HG02642 (cell line): Measurements from ENCODE around the gene CNTFR.

Experiments used
- ATAC-seq: cut with Tn5 transposase; IDR thresholded peaks from one replicate; pipeline ENCODE4 v1.9.1; 2021; ENCODE audit warnings: mild to moderate bottlenecking; ENCODE audit not compliant: unreplicated experiment, poor library complexity

The CNTFR gene

DNA sequence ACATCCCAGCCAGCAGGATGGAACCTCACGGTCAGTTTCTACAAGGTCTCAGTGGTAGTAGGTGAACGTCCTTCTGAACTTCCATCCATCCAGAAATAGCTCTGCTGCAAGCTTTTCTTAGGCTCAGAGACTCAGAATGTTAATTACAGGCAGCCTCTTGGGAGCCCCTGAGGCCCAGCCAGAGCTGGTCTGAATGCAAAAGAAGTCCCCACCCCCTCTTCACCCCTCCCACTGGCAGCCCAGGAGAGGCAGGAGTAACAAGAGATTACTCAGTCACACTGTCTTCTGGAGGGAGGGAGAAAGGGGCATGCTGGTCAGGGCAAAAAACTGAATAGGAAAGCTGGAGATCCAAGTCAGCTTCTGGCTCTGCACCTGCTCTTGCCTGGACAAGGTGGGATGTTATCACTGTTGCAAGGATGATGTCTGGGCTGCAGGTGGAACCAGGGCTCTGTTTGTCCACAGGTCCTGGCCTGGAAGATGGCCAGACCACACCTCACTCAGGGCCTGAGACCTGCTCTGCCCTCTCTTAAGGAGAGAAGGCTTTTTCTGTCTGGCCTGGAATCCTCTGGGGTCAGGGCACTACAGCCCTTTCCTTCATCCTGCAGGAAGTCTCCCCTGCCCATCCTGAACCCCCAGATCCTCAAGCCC is 75.8 kb downstream of the CNTFR start:
- no peak for ATAC-seq

DNA sequence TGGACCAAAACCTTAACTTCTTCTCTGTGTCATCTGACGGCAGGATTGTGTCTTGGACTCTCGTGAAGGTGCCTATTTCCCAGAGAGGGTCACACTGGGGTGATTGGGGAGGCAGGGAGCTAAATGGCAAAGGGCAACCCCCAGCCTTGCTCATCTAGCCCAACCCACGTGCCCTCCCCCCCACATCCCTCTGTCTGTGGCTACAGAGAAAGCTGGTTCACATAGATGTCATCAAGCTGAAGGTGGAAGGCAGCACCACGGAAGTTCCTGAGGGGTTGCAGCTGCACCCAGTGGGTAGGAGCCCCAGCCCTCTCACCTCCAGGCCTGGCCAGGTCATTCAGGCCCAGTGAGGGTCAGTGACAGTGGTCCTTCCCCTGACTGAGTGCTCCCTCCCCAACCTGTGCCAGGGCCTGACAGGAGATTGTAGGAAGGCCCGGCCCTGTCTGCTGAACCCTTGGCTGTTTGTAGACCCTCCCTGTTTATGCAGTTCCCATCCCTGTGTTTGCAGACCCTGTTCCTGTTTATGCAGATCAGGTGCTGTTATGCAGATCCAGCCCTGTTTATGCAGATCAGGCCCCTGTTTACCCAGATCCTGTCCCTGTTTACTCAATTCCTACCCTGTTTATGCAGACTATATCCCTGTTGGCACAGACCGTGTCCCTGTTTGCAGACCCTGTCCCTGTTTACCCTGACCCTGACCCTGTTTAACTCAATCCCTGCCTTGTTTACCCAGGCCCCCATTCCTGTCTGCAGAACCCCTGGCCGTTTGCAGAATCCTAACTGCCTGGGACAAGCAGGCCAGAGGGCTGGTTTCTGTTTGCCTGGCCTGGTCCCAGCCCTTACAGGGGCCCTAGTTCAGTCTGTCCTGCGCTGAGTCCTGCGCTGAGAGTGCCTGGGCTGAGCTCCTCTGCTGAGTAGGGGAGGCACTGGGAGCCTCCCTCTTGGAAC is 77.1 kb downstream of the CNTFR start:
- no peak for ATAC-seq

DNA sequence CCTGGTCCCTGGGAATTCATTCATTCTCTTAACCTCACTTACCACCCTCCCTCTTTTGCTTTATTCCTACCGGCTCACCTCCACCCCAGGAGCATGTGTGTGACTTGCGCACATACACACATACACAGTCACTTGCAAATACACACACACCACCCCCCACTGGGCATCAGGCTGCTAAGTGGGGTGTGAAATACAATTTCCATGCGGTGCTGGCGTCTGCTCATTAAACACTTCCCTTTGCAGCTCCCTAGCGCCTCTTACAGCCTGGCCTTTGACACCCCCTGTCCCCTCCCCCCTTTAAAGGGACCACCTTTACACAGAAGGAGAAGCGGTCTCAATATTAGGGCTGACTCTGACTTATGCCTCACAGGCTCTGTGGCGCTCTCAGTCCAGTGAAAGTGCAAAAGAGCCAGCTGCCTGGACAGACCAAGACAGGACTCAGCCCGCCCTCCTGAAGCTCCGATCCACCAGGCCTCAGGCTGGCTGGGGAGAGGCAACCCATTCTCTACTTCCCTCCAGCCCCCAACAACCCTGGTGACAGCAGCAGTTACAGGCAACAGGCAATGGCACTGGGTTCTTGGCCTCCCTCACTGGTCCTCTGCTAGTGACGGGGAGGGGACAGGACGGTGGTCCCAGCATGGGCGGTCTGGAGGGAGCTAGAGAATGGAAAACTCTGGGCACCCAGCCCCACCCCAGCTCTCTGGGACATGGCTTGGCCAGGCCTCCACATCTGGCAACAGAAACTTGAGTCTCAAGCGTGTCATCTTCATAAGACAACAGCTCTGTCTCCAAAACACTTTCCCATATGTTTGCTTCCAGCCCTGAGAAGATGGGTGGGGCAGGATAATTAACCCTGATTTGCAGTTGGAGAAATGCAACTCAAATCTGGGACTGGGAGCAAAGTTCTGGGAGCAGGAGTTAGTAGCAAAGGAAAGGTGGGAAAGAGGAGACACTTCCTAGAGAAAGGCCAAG is 78.7 kb downstream of the CNTFR start:
- no peak for ATAC-seq

DNA sequence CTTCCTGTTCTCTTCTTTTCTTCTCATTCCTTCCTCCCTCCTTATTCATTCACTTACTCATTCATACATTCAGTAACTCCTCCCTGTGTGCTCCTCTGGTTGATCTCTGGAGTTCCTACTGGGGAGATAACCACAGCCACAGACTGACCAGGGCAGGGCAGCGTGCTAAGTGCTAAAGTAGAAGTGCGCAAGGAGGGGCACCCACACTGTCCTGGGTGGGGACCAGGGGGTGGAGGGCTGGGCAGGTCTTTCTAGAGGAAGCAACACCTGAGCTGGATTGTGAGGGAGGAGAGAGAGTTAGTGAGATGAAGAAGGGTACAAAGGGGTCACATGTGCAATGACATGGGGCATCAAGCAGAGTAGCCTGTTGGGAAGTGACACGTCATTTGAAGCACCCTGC is 80.6 kb downstream of the CNTFR start:
- no peak for ATAC-seq

DNA sequence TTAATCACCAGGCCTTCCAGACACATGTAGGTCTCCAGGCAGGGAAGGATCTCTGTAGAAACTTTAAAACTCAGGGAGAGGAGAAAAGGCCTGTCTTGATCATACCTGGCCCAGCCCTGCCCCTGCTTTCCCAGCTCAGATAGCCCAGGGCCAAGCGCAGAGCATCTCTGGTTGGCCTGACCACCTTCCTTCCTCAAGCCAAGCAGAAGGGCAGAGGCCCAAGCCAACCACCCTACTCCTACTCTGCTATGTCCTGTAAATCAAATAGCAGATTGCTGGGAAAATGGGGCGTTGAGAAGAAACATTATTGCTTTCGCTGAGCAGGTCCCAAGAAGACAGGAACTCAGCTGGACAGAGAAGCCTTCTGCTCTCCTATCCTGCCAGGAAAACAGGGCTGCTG is 81.1 kb downstream of the CNTFR start:
- ATAC-seq, result no peak

DNA sequence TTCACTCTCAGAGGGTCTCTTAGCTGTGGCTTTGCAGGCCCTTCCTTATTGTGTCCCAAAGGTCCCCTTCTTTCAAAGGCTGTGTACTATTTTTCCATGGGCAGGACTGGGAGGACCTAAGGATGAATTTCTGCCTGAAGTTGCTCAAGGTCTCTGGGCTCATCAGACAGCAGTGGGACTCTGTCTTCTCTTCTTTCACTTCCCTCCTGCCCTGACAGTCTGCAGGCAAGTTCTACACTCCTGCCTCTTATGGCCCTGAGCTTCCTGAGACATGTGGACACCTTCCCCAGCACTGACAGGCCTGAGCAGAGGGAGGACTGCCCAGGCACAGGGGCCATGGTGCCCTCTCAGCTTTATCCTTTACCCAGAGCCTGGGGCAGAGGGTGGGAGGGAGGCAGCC is 81.6 kb downstream of the CNTFR start:
- ATAC-seq, result no peak

DNA sequence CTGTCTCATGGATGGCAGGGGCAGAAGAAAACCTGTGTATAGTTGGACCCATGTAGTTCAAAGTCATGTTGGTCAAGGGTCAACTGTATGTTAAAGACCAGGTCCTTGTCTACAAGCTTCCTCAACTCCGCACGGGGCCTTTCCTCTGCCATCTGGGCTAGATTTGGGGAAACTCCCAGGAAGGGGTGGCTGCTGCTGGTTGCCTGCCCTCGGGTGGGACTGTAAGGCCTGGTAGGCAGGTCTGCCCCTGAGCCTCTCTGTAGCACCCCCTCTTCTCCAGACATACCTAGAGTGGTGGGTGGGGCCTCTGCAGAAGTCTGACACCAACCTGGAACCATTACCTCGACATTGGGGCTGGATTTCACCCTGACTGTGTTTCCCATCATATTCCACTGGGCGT is 82.0 kb downstream of the CNTFR start:
- no peak for ATAC-seq

DNA sequence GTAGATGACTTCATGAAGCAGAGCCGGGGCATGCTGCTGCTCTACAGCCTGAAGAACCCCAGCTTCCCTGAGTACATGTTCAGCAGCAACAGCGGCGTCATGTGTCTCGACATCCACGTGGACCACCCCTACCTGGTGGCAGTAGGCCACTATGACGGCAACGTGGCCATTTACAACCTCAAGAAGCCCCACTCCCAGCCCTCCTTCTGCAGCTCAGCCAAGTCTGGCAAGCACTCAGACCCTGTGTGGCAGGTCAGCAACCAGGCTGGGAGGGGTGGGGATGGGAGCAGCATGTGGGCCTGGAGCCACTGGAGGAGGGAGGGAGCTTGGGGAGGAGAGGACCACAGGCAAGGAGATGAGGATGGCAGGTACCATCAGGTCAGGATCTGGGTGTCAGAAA is 82.9 kb downstream of the CNTFR start:
- no peak for ATAC-seq

DNA sequence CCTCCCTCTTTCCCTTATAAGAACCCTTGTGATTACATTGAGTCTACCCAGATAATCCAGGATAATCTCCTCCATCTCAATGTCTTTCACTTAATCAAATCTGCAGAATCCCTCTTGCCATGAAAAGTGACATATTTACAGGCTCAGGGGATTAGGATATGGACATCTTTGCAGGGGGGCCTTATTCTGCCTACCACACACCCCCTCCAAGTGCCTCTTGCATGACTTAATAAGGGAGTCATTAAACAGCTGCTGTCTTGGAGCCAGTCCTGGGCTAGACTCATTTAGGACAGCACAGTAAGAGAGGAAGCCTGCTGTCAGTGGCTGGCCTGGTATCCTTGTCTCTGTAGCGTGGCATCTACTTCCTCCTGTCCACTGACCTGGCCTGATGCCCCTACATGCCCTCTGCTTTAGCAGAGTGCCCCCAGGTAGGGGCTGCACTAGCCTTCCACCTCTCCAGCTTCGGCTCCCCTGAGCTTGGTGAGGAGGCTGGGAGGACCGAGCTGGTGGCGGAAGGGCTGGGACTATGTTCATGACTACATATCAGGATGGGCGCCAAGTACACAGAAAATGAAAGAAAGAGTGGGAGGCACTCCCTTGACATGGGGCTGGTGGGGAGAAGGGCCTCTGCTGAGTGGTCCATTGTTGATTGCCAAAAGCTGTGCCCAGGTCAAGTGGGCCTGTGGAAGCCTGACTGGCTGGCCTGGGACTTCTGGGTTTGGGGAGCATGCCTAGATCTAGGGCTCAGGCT is 84.0 kb downstream of the CNTFR start:
- no peak for ATAC-seq

DNA sequence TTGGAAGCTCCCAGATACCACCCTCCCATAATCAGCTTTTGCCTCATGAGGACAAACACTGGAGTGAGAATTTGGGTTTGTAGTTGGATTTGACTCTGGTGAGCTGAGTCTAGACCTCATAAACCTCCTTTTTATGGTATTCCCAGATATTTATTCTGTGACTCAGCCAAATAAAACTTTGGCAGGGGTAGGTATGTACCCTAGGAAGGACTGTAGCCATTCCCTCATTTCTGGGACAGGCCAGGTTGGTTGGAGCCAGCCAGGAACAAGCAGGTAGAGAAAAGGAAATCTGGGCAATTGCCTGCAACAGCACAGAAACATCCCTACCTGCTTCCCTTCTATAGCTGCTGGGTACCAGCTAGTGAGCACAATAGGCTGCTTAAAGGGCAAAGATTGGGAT is 86.1 kb downstream of the CNTFR start:
- ATAC-seq, result no peak

DNA sequence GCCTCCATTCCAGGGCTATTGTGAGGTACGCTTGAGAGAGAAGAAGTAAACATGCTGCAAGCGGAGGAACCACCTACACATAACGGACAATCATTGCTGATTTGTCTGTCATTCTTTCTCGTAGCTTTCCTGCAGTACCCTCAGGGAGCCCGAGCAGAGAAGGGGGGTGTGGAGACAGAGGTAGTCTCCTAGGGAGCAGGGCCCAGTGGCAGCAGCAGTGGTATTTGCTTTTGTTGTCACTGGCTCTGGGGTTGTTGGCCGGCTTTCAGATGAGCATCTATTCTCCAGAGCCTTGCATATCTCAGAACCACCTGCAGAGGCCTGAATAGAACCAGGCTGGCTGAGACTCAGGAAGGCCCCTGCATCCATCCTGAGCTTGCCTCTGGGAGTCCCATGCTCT is 86.6 kb downstream of the CNTFR start:
- no peak for ATAC-seq

DNA sequence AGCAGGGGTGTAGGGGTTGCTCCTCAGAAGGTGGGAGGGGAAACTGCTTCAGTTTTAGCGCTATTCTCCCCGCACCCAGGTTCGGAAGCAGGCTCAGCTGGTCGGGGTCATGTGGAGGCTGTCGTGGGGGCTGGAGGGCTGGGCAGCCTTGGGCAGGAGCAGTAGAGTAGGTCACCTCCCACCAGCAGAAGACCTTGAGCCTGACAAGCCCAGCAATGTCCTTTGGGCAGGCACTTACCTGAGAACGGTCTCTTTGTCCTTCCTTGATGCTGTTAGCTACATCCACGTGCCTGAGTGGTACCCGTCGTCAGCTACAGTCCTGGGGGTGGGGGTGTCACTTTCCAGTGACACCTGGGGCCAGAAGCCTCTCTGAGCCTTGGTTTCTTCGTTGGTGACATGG is 87.1 kb downstream of the CNTFR start:
- ATAC-seq, result no peak

DNA sequence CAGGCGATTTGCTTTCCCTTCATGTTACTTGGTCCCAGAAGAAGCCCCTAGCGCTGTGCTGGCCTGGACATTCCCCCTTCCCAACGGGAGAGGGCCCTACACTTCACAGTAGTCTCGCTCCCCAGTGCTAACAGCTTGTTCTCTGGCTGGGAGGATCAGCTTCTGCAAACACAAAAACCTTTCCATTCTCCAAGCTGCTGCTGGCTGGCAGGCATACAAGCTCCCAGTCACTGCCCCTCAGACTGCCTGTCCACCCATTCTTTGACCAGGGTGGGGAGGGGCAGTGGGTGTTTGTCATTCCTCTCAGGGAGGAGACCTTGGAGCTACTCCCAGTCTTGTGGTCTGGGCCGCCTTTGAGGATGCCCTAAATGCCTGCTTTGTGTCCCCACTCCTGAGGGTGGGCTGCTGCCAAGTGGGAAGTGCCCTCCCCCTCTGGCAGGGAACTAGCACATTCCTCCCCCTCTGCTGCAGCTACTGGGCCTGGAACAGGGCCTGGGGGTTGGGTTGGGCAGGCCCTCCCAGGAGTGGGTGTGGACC is 87.6 kb downstream of the CNTFR start:
- ATAC-seq, result no peak
